Stimulated activated CD4-positive, alpha-beta T cell treated with anti-CD3 and anti-CD28 coated beads, Interleukin-2, amount 100 ng/mL, for 48 hours (primary cell): ENCODE results near the gene CCL22.
"Not testable (repeated sequence)": the region's sequence is repeated elsewhere in the genome, so short reads cannot be mapped to it uniquely, and the experiment has no call there.

Experiments used
- DNase-seq, 2 donors: peaks; one replicate each; pipeline ENCODE4 v3.0.0-alpha.2; 2020

CCL22 gene

GRCh38 chr16:57348327-57348726 is 10.3 kb upstream of the CCL22 start:
- DNase-seq, result no peak

- no peak for DNase-seq
Observed at GRCh38 chr16:57349212-57350031, 9.2 kb upstream of the CCL22 start.

GRCh38 chr16:57352636-57353047 is 5.9 kb upstream of the CCL22 start:
- no peak for DNase-seq

GRCh38 chr16:57354311-57354710 is 4.3 kb upstream of the CCL22 start:
- DNase-seq, result no peak

GRCh38 chr16:57355898-57356414 is 2.6 kb upstream of the CCL22 start:
- no peak for DNase-seq

- DNase-seq, result no peak
Observed at GRCh38 chr16:57356547-57356946, 2.0 kb upstream of the CCL22 start.

GRCh38 chr16:57357330-57358085 is 1.1 kb upstream of the CCL22 start:
- DNase-seq, result no peak

GRCh38 chr16:57358086-57358420 is 530 bp upstream of the CCL22 start:
- DNase-seq, result no peak

GRCh38 chr16:57360321-57360935 is 1.8 kb downstream of the CCL22 start:
- no peak for DNase-seq

GRCh38 chr16:57361404-57361803 is 2.8 kb downstream of the CCL22 start:
- DNase-seq, result no peak

GRCh38 chr16:57364143-57364542 is 5.6 kb downstream of the CCL22 start:
- DNase-seq, result no peak

- no peak for DNase-seq
Observed at GRCh38 chr16:57366544-57367040, 8.0 kb downstream of the CCL22 start.

- no peak for DNase-seq
Observed at GRCh38 chr16:57367116-57367752, 8.7 kb downstream of the CCL22 start.

- DNase-seq, result no peak
Observed at GRCh38 chr16:57371494-57372371, 13.2 kb downstream of the CCL22 start.

GRCh38 chr16:57372372-57373116 is 14.0 kb downstream of the CCL22 start, which contains the start of gene CX3CL1:
Gene CX3CL1, plus strand, starts transcription at chr16:57372490. Its CDS starts 79 bp downstream, at chr16:57372569.
- no peak for DNase-seq

GRCh38 chr16:57373117-57373947 is 14.7 kb downstream of the CCL22 start:
- no peak for DNase-seq

GRCh38 chr16:57374067-57374534 is 15.5 kb downstream of the CCL22 start:
- DNase-seq, result no peak

GRCh38 chr16:57374925-57375465 is 16.4 kb downstream of the CCL22 start:
- DNase-seq, result not testable (repeated sequence)

- DNase-seq, result no peak
Observed at GRCh38 chr16:57376313-57376818, 17.8 kb downstream of the CCL22 start.
